HAP-1 (cell line): ENCODE measurements around the gene SKIL.
"Not testable (repeated sequence)": the region's sequence is repeated elsewhere in the genome, so short reads cannot be mapped to it uniquely, and the experiment has no call there.

Experiments used
- DNase-seq, 2 experiments: peaks; one replicate each; pipeline ENCODE4 v3.0.0-alpha.2; 2016 to 2020; ENCODE audit warnings: low spot score in 2 of 2
- H3K27me3 ChIP-seq: fragments of 250-450 bp; sonication (Bioruptor Pico); 2 replicates; pipeline ENCODE4 v1.5.1; 2020; ENCODE audit warnings: low read depth, mild to moderate bottlenecking, moderate library complexity
- H3K36me3 ChIP-seq: fragments of 250-450 bp; sonication (Bioruptor Pico); replicated peaks from 2 replicates; pipeline ENCODE4 v1.5.1; 2020; ENCODE audit warnings: mild to moderate bottlenecking
- H3K4me1 ChIP-seq: fragments of 250-450 bp; sonication (Bioruptor Pico); 2 replicates; pipeline ENCODE4 v1.5.1; 2020; ENCODE audit warnings: mild to moderate bottlenecking
- H3K4me3 ChIP-seq: fragments of 250-450 bp; sonication (Bioruptor Pico); 2 replicates; pipeline ENCODE4 v1.5.1; 2020; ENCODE audit warnings: mild to moderate bottlenecking, moderate library complexity
- H3K9me3 ChIP-seq: fragments of 250-450 bp; sonication (Bioruptor Pico); 2 replicates; pipeline ENCODE4 v1.5.1; 2020; ENCODE audit warnings: mild to moderate bottlenecking, moderate library complexity
- in situ Hi-C: fragments of 300-500 bp; cut with MboI; formaldehyde crosslinking; loops from 3 replicates; pipeline ENCODE4 v1.14.3; 2020; ENCODE audit warnings: low sequenced_read_pairs, inconsistent platforms, mixed read lengths

Gene SKIL

DNA sequence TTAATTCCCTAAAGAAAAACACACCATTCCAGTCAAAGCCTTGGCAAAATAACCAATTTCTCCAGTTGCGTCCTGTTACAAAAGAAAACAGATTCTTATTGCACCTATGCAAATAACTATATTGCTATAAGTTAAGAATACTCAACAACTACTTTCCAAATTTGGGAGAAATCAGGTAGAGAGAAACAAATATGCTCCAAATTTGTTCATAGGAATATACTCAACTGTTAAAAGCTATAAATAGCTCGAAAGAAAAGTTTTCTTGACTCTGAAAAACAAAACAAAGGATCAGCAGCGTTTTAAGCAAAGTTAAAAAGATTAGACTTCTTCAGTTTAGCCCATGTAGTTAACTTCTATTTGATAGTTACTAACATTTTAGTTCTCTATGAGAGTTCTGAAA lies 20.1 kb upstream of the SKIL start:
- Histone ChIP-seq H3K9me3 (peaks cover 13% of the 10 kb centered on the region), H3K4me3 (no peak overlapping the region), H3K36me3 (no peaks in the 10 kb centered on the region), H3K4me1 (no peaks in the 10 kb centered on the region), H3K27me3 (no peaks in the 10 kb centered on the region)
- no peak for DNase-seq
- in situ Hi-C loops = no loop called here

DNA sequence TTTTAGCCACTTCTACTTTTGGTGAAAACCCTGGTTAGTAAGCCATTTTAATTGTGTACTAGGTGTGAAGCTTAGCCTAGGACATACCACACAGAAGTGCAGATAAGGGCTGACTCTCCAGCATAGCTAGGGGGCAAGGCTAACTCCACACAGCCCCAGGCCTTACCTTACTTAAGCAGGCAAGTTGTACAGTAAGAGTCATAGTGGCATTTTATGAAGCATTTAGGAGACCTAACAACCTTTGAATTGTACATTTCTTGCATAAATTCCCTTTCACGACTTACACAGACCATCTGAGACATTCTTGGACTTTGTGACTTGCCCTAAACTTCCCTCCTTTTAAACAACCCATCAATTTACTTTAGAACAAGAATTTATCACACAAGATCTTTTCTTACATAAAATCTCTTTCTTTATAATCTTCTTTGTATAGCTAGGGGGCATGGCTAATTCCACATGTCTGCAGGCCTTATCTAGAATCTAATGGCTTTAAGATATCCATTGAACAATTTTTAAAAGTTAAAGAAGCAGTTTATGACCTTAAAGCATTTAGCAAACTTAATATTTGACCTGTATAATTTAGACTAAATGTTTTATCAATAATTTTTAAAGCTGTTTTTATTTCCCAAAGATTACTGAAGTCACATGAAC lies 18.7 kb upstream of the SKIL start:
- no peak for DNase-seq
- in situ Hi-C loops = no loop called here
- no peak overlapping the region for H3K4me3 ChIP-seq

DNA sequence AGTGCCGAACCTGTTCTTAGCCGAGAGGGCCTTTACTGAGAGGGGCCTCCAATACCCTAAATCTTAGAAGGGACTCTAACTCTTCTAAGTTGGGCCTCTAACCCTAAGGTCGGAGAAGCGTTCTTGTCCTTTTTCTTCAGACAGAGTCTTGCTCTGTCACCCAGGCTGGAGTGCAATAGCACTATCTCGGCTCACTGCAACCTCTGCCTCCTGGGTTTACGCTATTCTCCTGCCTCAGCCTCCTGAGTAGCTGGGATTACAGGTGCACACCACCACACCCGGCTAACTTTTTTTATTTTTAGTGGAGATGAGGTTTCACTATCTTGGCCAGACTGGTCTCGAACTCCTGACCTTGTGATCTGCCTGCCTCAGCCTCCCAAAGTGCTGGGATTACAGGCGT lies 15.2 kb upstream of the SKIL start:
- H3K36me3 ChIP-seq, H3K4me3 ChIP-seq, H3K27me3 ChIP-seq, DNase-seq, in situ Hi-C loops, H3K4me1 ChIP-seq: not testable (repeated sequence)
- H3K9me3 ChIP-seq = peaks cover 13% of the 10 kb centered on the region

More for the DNA sequence above, 18.7 kb upstream of the SKIL start:
- no peaks in the 10 kb centered on the region for H3K36me3 ChIP-seq
- peaks cover 13% of the 10 kb centered on the region for H3K9me3 ChIP-seq
- H3K27me3 ChIP-seq = no peaks in the 10 kb centered on the region
- no peaks in the 10 kb centered on the region for H3K4me1 ChIP-seq

DNA sequence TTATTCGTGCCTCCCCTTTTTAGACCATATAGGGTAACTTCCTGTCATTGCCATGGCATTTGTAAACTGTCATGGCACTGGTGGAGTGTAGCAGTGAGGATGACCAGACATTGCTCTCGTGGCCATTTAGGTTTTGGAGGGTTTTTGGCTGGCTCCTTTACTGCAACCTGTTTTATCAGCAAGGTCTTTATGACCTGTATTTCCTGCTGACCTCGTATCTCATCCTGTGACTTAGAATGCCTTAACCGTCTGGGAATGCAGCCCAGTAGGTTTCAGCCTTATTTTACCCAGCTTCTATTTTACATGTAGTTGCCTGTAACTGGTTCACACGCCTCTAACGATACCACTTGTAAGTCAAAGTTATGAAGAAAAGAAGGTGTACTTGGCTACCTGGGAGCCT lies 13.7 kb upstream of the SKIL start:
- H3K4me1 ChIP-seq, H3K36me3 ChIP-seq, H3K4me3 ChIP-seq, H3K27me3 ChIP-seq, H3K9me3 ChIP-seq, DNase-seq, in situ Hi-C loops: not testable (repeated sequence)

DNA sequence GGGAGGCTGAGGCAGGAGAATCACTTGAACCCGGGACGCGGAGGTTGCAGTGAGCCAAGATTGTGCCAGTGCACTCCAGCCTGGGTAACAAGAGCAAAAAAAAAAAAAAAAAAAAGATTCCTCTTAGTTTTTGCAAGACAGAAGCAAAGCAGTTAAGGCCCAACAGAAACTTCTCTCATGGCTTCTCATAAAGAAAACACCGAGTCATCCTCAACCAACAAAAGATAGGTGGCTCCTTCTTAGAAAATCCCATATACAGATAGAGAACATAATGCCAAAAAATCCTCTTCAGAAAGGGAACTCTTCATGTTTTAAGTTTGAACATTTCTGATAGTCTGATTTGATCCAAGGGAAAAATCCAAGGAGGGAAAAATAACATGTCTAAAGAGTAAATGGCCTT lies 12.5 kb upstream of the SKIL start:
- no peaks in the 10 kb centered on the region for H3K9me3 ChIP-seq
- in situ Hi-C loops = no loop called here

DNA sequence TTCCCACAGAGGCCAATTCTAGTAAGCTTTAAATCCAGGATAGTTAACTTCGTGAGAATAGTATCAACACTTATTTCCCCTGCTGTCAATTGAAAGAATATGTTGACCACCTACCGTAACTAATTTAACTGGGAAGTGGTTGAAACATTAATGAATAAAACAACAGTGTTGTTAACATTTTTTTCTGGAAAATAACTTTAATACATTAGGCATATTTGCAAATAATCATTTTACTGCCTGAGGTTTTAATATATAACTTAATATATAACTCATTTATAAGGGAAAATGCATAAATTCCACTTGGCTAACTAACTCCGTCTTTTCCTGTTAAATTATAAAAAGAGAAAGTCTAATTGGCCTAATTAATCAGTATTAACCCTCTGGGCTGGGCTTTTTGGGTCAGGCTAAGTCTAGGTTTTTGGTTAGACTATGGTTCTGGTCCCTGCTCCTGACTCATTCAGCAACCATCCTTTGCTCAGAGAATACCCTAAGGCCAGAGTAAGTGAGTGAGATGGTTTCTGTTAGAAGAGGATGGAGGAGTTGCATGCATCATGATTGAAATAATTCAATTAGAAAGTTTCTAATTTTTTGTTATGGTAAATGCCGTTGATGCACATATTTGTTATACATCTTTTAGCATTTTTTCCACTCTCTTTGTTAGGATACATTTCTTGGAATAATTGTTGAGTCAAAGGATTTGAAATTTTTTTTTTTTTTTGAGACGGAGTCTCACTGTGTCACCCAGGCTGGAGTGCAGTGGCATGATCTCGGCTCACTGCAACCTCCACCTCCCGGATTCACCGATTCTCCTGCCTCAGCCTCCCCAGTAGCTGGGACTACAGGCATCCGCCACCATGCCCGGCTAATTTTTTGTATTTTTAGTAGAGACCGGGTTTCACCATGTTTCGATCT lies 10.8 kb upstream of the SKIL start:
- Histone ChIP-seq H3K36me3 (no peaks in the 10 kb centered on the region), H3K27me3 (no peaks in the 10 kb centered on the region), H3K4me1 (no peaks in the 10 kb centered on the region), H3K9me3 (no peaks in the 10 kb centered on the region), H3K4me3 (no peak overlapping the region)
- in situ Hi-C loops = no loop called here
- no peak for DNase-seq

More for the DNA sequence above, 12.5 kb upstream of the SKIL start:
- DNase-seq = no peak
- Histone ChIP-seq H3K4me1 (no peaks in the 10 kb centered on the region), H3K4me3 (no peak overlapping the region), H3K36me3 (no peaks in the 10 kb centered on the region), H3K27me3 (no peaks in the 10 kb centered on the region)

DNA sequence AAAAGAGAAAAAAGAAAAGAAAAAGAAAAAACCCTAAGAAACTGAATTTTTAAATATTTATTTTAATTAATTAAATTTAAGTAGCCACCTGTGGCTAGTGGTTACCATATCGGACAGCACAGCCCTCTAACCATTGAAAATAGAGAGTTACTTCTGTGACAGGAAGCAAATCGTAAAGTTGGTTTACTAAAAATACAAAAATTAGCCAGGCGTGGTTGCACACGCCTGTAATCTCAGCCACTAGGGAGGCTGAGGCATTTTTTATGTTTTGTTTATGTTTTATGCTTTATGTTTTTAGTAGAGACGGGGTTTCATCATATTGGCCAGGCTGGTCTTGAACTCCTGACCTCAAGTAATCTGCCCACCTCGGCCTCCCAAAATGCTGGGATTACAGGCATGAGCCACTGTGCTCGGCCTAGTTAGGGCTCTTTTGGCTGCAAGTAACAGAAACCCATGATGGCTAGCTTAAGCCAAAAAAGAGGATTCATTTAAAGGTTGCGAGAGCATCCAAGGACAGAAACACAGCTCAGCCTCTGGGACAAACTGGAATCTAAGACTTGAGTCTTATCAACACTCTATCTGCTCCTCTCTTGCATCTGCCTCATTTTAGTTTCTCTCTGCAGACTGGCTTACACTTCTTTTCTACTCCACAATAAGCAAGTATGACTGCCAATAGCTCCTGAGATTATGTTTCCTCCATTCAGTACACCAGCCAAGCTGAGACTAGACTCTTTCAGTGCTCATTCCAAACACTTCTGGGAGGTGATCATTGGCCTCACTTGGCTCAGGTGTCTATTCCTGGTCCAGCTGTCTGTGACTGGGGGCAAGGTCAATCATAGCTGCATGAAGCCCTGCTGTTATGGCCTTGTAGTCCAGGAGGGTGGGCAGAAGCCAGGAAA lies 6.8 kb upstream of the SKIL start:
- Histone ChIP-seq H3K27me3 (no peaks in the 10 kb centered on the region), H3K36me3 (no peaks in the 10 kb centered on the region), H3K4me3 (no peak overlapping the region), H3K4me1 (no peaks in the 10 kb centered on the region), H3K9me3 (no peaks in the 10 kb centered on the region)
- no peak for DNase-seq
- in situ Hi-C loops = no loop called here

DNA sequence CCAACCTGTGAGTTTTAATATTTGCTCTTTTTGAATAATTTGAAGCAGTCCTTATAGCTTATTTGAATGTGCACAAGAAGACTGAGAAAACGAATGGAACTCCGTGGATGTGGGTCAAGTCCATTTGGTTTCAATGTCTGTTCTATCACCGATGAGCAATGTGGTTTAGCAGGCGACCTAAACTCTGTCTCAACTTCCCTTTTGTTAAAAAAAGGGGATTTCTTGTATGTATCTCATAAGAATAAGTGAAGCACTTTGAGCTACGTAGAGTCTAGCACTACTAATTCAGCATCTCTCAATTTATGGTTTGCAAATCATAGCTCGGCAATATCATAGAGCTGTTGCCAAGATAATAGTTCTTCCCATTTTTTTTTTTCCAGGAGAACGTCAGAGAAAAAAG lies 4.6 kb upstream of the SKIL start:
- H3K27me3 ChIP-seq = no peaks in the 10 kb centered on the region
- H3K9me3 ChIP-seq = no peaks in the 10 kb centered on the region
- in situ Hi-C loops = no loop called here
- DNase-seq = no peak
- H3K36me3 ChIP-seq = 0 out of 2 replicates have a peak, but pooled peaks cover 2% of the 10 kb centered on the region
- H3K4me3 ChIP-seq = no peak overlapping the region
- H3K4me1 ChIP-seq = peaks cover 5% of the 10 kb centered on the region; the same call in 1 of the 2 replicates

DNA sequence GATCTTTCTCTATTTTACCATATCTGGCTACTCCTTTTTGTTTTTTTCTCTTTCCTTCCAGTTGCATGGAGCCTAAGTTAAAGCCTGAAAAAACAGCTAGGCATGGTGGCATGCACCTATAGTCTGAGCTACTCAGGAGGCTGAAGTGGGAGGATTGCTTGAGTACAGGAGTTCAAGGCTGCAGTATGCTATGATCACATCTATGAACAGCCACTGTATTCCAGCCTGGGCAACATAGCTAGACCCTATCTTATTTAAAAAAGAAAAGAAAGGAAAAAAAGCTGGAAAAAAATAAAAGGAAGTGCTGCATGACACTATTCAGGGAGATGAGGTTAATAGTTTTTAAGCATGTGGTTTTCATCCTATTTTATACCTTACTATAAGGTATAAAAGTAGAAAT lies 4.0 kb upstream of the SKIL start:
- in situ Hi-C loops = no loop called here
- no peaks in the 10 kb centered on the region for H3K27me3 ChIP-seq
- H3K36me3 ChIP-seq = 0 out of 2 replicates have a peak, but pooled peaks cover 2% of the 10 kb centered on the region
- no peak overlapping the region for H3K4me3 ChIP-seq
- no peak for DNase-seq
- no peaks in the 10 kb centered on the region for H3K9me3 ChIP-seq
- peaks cover 6% of the 10 kb centered on the region; the same call in 1 of the 2 replicates for H3K4me1 ChIP-seq

DNA sequence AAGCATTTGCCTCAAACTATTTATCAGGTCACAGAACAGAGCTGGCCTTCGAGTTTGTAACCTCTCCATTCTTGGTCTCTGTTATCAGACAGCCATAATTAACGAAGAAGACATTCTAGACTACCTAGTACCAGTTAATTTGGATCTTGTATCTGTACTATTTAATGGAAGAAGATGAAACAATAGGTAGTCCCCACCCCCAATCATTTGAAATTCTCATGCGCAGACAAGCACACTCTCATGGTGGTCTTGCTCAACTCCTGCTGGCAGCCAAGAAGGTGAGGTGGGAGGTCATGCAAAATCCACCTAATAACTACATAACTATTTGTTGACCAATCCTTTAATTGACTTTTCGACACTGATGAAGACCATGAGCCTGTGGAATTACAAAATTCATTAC lies 2.8 kb upstream of the SKIL start:
- no peak for DNase-seq
- Histone ChIP-seq H3K4me3 (no peak overlapping the region), H3K9me3 (no peaks in the 10 kb centered on the region), H3K27me3 (no peaks in the 10 kb centered on the region), H3K36me3 (peaks cover 5% of the 10 kb centered on the region; the same call in 1 of the 2 replicates), H3K4me1 (peaks cover 12% of the 10 kb centered on the region; the same call in 1 of the 2 replicates)
- in situ Hi-C loops = no loop called here

DNA sequence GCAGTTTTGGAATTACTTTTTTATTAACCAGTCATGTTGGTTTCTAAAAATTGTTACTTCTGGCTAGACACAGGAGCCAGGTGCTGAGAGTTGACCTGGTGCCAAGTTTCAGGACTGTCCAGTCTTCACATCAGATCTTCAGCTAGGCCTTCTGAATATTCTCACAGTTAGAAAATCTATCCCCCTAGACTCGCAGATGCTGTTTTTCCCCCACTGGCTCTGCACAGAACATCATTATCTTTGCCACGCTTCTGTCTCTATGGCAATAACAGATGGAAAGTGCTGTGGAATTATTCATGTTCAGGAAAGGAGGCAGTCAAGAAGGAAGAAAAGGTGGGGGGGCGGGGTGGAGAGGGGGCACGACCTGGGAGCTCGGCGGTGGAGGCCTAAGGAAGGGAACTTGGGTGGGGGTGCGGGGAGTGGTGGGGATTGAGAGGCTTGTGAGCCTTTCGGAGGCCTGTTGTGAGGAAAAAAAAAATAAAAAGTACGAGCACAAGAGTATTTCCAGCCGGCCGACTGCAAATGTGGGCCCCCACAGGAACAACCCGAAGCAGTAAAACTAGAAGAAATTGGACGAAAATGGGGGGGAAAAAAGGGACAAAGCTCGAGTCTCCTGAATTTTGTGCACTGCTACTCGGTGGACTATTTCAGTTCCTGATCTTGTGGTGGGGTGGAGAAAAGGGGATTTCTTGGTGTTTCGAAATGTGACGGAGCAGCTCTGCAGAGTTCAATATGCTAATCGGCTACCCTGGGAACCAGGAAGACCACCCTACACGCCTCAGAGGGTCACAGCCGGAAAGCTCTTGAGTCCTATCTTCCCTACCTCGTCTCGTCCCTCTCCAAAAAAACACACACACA lies 1.5 kb upstream of the SKIL start:
- peaks cover 12% of the 10 kb centered on the region; the same call in 1 of the 2 replicates for H3K4me1 ChIP-seq

DNA sequence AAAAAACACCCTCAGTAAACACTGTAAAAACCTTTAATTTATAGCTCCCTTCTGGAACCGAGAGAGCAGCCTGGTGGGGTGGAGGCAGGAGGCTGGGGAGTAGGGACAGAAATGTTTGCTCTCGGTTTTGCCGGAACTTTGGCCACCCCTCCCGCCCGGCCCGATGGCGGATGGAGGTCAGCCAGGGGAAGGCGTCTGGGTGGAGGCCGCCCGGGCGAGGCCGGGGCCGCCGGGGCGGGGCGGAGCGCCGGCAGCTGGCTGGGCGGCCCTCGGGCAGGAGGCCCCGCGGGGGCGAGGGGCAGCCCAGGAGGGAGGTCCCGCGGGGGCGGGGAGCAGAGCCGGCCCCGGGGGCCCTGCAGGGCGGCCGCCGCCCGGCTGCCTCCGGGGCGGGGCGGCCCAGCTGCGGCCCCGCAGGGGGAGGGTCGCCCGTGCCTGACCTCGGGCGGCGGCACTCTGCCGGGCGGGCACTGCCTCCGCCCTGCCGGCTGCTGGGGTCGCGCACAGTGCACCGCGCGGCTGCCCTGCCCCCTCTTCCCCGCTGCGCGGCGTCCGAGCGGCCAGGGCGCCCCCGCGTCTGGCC lies 829 bp upstream of the SKIL start:
- H3K4me1 ChIP-seq = peaks cover 12% of the 10 kb centered on the region; the same call in 1 of the 2 replicates
- H3K9me3 ChIP-seq = no peaks in the 10 kb centered on the region
- H3K36me3 ChIP-seq = peaks cover 10% of the 10 kb centered on the region
- in situ Hi-C loops = no loop called here
- H3K27me3 ChIP-seq = no peaks in the 10 kb centered on the region
- peak; percentile 71 to 77 for DNase-seq
- peak overlapping the region; percentile 25 for H3K4me3 ChIP-seq

More for the DNA sequence above, 1.5 kb upstream of the SKIL start:
- Histone ChIP-seq H3K27me3 (no peaks in the 10 kb centered on the region), H3K4me3 (peak overlapping the region; percentile 25), H3K36me3 (peaks cover 10% of the 10 kb centered on the region), H3K9me3 (no peaks in the 10 kb centered on the region)
- in situ Hi-C loops = no loop called here
- DNase-seq = peak in 1 of 2 experiments; percentile 36
